ENCODE measurements around the gene XIRP1. TPM values are rescaled to one million over a fixed set of nuclear protein-coding genes. Genes with fewer than 3 reads are reported as not detected.
"Not testable (repeated sequence)": the region's sequence is repeated elsewhere in the genome, so short reads cannot be mapped to it uniquely, and the experiment has no call there.

Gene XIRP1
- total RNA-seq, 1 experiment from 2014 or later = 1.9 TPM

DNA sequence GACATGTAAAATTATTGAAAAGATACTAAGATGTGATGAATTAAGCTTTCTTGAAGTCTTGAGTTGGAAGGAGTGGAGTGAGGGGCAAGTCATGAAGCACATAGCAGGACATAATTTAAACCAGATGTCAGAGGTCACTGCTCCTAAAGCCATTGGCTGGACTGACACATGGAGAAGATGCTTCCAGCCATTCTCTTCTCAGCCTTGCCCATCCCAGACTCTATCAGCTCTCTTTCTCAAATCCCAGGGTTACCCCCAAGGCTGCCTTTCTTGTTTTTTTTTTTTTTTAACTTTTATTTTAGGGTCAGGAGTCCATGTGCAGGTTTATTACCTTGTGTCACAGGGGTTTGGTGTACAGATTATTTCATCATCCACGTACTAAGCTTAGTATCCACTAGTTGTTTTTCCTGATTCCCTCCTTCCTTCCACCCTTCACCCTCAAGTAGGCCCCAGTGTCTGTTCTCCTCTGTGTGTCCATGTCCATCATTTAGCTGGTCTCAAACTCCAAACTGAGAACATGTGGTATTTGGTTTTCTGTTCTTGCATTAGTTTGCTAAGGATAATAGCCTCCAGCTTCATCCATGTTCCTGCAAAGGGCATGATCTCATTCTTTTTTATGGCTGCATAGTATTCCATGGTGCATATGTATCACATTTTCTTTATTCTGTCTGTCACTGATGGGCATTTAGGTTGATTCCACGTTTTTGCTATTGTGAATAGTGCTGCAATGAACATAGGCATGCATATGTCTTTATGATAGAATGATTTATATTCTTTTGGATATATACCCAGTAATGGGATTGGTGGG, 18.9 kb downstream of the XIRP1 start:
- DNase-seq (ENCODE audit: low read depth in 1 of 2, low spot score in 2 of 2) = no peak
- Histone ChIP-seq H3K27ac (no peak overlapping the region), H3K4me3 (no peak overlapping the region), H3K27me3 (replicated peaks) (no peaks in the 10 kb centered on the region), H3K9me3 (replicated peaks) (no peaks in the 10 kb centered on the region), H3K36me3 (no peaks in the 10 kb centered on the region), H3K4me1 (replicated peaks) (peaks cover 11% of the 10 kb centered on the region)

GRCh38 chr3:39171860-39172259, 20.5 kb downstream of the XIRP1 start:
- peaks cover 6% of the 10 kb centered on the region for H3K4me1 ChIP-seq (replicated peaks)
- H3K9me3 ChIP-seq (replicated peaks) = no peaks in the 10 kb centered on the region
- no peaks in the 10 kb centered on the region for H3K36me3 ChIP-seq
- DNase-seq (ENCODE audit: low read depth in 1 of 2, low spot score in 2 of 2) = no peak
- H3K4me3 ChIP-seq = no peak overlapping the region
- no peaks in the 10 kb centered on the region for H3K27me3 ChIP-seq (replicated peaks)
- no peak overlapping the region for H3K27ac ChIP-seq

DNA sequence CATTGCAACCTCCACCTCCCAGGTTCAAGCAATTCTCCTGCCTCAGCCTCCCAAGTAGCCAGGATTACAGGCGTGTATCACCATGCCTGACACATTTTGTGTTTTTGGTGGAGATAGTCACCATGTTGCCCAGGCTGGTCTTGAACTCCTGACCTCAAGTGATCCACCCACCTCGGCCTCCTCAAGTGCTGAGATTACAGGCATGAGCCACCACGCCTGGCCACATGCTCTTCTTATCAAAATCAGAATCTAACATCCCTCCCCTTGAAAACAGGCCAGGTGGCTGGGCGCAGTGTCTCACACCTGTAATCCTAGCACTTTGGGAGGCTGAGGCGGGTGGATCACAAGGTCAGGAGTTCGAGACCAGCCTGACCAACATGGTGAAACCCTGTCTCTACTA, 21.5 kb downstream of the XIRP1 start:
- DNase-seq (ENCODE audit: low read depth in 1 of 2, low spot score in 2 of 2); H3K27ac ChIP-seq; H3K27me3 ChIP-seq (replicated peaks); H3K36me3 ChIP-seq; H3K9me3 ChIP-seq (replicated peaks); H3K4me3 ChIP-seq: not testable (repeated sequence)
- H3K4me1 ChIP-seq (replicated peaks) = peaks cover 16% of the 10 kb centered on the region

GRCh38 chr3:39170461-39170860, 21.9 kb downstream of the XIRP1 start:
- Histone ChIP-seq H3K4me1 (replicated peaks) (peaks cover 20% of the 10 kb centered on the region), H3K27ac (no peak overlapping the region), H3K4me3 (no peak overlapping the region), H3K27me3 (replicated peaks) (no peaks in the 10 kb centered on the region), H3K36me3 (no peaks in the 10 kb centered on the region), H3K9me3 (replicated peaks) (no peaks in the 10 kb centered on the region)
- no peak for DNase-seq (ENCODE audit: low read depth in 1 of 2, low spot score in 2 of 2)

DNA sequence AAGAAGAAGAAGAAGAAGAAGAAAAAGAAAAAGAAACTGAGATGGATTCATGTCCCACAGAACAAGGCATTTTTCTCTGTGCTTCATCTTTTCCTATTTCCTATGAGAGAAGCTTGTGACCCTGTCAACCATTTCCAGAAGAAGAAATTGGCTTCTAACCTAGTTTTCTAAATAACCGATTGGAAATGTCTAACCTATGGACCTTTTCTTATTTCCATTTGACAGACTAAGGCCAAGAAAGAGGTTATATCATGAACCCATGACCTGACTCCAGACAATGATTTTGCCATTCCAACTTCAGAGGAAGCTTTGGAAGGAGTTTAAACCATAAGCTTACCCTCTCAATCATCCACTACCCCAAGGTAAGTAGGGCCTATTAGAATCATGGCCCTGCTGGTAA, 22.7 kb downstream of the XIRP1 start:
- H3K27me3 ChIP-seq (replicated peaks) = no peaks in the 10 kb centered on the region
- H3K4me3 ChIP-seq = no peak overlapping the region
- H3K9me3 ChIP-seq (replicated peaks) = no peaks in the 10 kb centered on the region
- DNase-seq (ENCODE audit: low read depth in 1 of 2, low spot score in 2 of 2) = no peak
- peaks cover 24% of the 10 kb centered on the region for H3K4me1 ChIP-seq (replicated peaks)
- H3K27ac ChIP-seq = no peak overlapping the region
- no peaks in the 10 kb centered on the region for H3K36me3 ChIP-seq

DNA sequence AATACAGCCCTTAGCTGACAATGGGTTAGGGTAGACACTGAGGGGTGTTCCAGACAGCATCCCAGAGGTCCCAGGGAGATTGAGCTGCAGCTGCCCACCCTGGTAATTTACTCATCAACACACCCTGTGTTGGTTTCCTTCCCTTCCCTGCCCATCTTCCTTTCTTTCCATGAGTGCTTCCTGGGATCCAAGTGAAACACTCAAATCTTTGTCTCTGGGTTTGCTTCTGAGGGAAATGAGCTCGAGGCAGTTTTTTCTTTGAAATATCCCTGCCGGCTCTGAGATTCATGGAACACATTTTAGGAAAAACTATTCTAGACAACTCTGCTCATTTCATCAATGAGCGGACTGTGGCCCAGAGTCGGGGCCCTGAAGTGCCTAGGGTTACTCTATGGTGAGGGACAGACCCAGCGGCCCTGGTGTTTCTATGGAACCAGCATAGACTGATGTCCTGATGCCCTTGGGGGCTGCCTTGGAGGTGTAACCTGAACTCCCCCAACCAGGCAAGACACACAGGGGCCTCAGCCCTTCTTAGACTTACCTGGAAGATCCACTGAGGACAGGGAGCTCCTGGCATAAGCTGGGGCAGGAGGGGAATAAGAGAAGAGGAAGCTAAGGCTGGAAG, 24.1 kb downstream of the XIRP1 start:
- no peak for DNase-seq (ENCODE audit: low read depth in 1 of 2, low spot score in 2 of 2)
- Histone ChIP-seq H3K36me3 (no peaks in the 10 kb centered on the region), H3K27ac (no peak overlapping the region), H3K4me1 (replicated peaks) (peaks cover 24% of the 10 kb centered on the region), H3K9me3 (replicated peaks) (no peaks in the 10 kb centered on the region), H3K4me3 (no peak overlapping the region), H3K27me3 (replicated peaks) (no peaks in the 10 kb centered on the region)

DNA sequence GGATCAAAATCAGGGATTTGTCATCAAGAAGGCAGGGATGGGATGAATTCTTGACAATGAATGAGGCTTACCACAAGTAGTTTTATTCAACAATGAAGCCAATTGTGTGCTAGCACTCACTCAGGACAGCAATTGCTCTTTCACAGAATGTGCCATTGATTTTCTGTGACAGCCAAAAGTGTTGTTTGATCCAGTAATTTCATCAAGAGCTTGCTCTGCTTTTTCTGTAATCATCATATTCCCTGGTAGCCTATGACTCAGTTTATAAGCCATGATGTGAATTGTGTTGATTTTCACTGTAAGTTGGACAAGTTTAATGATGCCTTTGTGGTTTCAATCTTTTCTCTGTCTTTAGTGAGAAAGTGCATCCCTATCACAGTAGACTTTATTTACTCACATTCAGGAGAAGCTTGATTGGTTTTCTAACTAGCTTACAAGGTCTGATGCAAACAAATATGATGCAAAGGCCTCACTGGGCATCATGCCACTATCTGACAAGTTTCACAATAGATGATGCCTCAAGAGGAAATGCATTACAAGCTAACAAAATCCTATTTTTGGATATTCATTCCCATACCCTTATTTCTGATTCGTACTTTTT, 25.4 kb downstream of the XIRP1 start:
- DNase-seq (ENCODE audit: low read depth in 1 of 2, low spot score in 2 of 2) = no peak
- H3K27ac ChIP-seq = peak overlapping the region; percentile 50

GRCh38 chr3:39166134-39166710, 26.2 kb downstream of the XIRP1 start:
- peak overlapping the region; percentile 50 for H3K27ac ChIP-seq
- no peak overlapping the region for H3K4me3 ChIP-seq
- no peaks in the 10 kb centered on the region for H3K27me3 ChIP-seq (replicated peaks)
- peaks cover 24% of the 10 kb centered on the region for H3K4me1 ChIP-seq (replicated peaks)
- DNase-seq (ENCODE audit: low read depth in 1 of 2, low spot score in 2 of 2) = peak; percentile 76 to 84
- H3K36me3 ChIP-seq = no peaks in the 10 kb centered on the region
- no peaks in the 10 kb centered on the region for H3K9me3 ChIP-seq (replicated peaks)

More for the DNA sequence above, 25.4 kb downstream of the XIRP1 start:
- no peak overlapping the region for H3K4me3 ChIP-seq
- no peaks in the 10 kb centered on the region for H3K9me3 ChIP-seq (replicated peaks)
- peaks cover 24% of the 10 kb centered on the region for H3K4me1 ChIP-seq (replicated peaks)
- no peaks in the 10 kb centered on the region for H3K27me3 ChIP-seq (replicated peaks)
- H3K36me3 ChIP-seq = no peaks in the 10 kb centered on the region

DNA sequence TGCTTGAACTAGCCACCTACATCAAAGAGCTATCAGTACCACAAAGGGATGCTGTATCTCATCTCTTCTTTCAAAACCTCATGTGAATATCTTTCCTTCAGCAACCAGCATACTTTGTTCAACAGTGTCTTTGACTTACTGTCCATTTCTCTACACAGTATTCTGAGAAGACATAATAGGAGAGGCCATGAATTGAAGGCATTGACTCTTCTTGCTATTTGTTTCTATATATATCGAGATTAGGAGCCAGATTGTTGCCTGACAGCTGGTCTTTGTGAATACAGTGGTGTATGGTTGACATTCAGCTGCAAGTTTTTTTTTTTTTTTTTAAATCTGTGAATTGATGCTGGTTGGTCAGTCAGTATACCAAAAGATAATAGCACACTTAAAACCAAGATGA, 26.9 kb downstream of the XIRP1 start:
- Histone ChIP-seq H3K36me3 (no peaks in the 10 kb centered on the region), H3K9me3 (replicated peaks) (no peaks in the 10 kb centered on the region), H3K4me3 (no peak overlapping the region), H3K27ac (no peak overlapping the region), H3K27me3 (replicated peaks) (no peaks in the 10 kb centered on the region), H3K4me1 (replicated peaks) (peaks cover 24% of the 10 kb centered on the region)
- no peak for DNase-seq (ENCODE audit: low read depth in 1 of 2, low spot score in 2 of 2)

DNA sequence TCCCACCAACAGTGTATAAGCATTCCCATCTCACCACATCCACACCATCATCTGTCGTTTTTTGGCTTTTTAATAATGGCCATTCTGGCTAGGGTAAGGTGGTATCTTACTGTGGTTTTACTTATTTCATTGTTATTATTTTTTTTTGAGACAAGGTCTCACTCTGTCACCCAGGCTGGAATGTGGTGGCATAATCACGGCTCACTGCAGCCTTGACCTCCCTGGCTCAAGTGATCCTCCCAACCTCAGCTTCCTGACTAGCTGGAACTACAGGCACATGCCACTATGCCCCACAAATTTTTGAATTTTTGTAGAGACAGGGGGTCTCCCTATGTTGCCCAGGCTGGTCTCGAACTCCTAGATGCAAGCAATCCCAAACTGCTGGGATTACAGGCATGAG, 28.0 kb downstream of the XIRP1 start:
- no peak for DNase-seq (ENCODE audit: low read depth in 1 of 2, low spot score in 2 of 2)
- Histone ChIP-seq H3K4me3 (no peak overlapping the region), H3K9me3 (replicated peaks) (no peaks in the 10 kb centered on the region), H3K27me3 (replicated peaks) (no peaks in the 10 kb centered on the region), H3K4me1 (replicated peaks) (peaks cover 24% of the 10 kb centered on the region), H3K27ac (no peak overlapping the region), H3K36me3 (no peaks in the 10 kb centered on the region)

GRCh38 chr3:39158148-39158715, 34.2 kb downstream of the XIRP1 start:
- Histone ChIP-seq H3K27me3 (replicated peaks) (no peaks in the 10 kb centered on the region), H3K27ac (no peak overlapping the region), H3K4me1 (replicated peaks) (peaks cover 7% of the 10 kb centered on the region; the same call in 1 of the 2 replicates), H3K4me3 (no peak overlapping the region), H3K36me3 (peaks cover 2% of the 10 kb centered on the region), H3K9me3 (replicated peaks) (no peaks in the 10 kb centered on the region)
- DNase-seq (ENCODE audit: low read depth in 1 of 2, low spot score in 2 of 2) = no peak

DNA sequence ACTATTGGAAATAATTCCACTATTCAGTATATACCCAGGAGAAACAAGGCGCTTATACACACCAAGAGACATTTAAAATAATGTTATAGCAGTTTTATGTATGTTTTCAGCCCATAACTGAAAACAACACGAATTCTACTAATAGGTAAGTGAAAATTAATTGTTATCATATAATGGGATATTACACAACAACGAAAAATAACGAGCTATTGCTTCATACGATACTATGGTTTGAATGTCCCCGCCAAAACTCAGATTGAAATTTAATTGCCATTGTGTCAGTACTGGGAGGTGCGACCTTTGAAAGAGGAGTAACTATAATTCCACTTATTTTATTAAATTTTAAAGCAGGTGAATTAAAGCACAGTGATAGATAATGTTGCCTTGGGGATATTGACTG, 35.0 kb downstream of the XIRP1 start:
- no peak overlapping the region for H3K4me3 ChIP-seq
- no peak overlapping the region for H3K27ac ChIP-seq
- H3K27me3 ChIP-seq (replicated peaks) = no peaks in the 10 kb centered on the region
- no peak for DNase-seq (ENCODE audit: low read depth in 1 of 2, low spot score in 2 of 2)
- peaks cover 10% of the 10 kb centered on the region for H3K4me1 ChIP-seq (replicated peaks)
- H3K9me3 ChIP-seq (replicated peaks) = no peaks in the 10 kb centered on the region
- peaks cover 11% of the 10 kb centered on the region for H3K36me3 ChIP-seq

DNA sequence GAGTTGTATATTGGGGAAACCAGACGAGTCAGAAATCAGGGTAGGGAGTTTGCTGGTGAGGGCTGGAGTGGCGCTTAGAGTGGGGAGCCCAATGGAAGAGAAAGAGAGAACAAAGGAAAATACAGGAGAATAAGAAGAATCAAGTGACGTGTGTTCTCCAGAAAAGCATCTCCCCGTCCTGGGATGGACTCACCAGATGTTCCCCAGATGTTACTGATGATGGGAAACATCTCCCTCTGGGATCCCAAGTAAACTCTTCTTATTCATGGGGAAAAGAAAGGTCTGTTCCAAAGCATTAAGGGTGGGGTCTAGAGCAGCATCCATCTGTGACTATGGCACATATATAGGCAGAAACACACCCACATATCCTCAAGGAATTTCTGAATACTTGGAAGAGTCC, 36.0 kb downstream of the XIRP1 start:
- no peak for DNase-seq (ENCODE audit: low read depth in 1 of 2, low spot score in 2 of 2)
- H3K27ac ChIP-seq = no peak overlapping the region

More for the DNA sequence above, 36.0 kb downstream of the XIRP1 start:
- Histone ChIP-seq H3K4me1 (replicated peaks) (peaks cover 19% of the 10 kb centered on the region), H3K9me3 (replicated peaks) (no peaks in the 10 kb centered on the region), H3K27me3 (replicated peaks) (no peaks in the 10 kb centered on the region), H3K36me3 (peaks cover 11% of the 10 kb centered on the region), H3K4me3 (no peak overlapping the region)

Data from SJSA1 (cell line).